ENCODE data around the gene TCL1A.
"Not testable (repeated sequence)": the region's sequence is repeated elsewhere in the genome, so short reads cannot be mapped to it uniquely, and the experiment has no call there.

DNA sequence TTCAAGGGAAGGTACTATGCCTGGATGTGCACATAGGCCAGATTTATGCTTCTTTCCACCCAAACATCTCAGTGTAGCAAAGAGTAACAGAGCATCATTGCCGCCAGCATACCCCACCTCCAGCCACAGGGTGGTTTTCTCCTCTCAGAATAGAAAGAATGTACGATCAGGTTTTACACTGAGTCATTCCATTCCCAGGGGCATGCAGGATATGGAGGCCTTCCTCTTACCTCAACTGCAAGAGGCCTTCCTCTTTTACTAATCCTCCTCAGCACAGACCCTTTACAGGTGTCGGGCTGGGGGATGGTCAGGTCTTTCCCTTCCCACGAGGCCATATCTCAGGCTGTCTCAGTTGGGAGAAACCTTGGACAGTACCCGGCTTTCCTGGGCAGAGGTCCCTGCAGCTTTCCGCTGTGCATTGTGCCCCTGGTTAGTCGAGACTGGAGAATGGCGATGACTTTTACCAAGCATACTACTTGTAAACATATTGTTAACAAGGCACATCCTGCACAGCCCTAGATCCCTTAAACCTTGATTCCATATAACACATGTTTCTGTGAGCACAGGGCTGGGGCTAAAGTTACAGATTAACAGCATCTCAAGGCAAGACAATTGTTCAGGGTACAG is 15.6 kb upstream of the TCL1A start:
- TF ChIP-seq, protein P1, sequence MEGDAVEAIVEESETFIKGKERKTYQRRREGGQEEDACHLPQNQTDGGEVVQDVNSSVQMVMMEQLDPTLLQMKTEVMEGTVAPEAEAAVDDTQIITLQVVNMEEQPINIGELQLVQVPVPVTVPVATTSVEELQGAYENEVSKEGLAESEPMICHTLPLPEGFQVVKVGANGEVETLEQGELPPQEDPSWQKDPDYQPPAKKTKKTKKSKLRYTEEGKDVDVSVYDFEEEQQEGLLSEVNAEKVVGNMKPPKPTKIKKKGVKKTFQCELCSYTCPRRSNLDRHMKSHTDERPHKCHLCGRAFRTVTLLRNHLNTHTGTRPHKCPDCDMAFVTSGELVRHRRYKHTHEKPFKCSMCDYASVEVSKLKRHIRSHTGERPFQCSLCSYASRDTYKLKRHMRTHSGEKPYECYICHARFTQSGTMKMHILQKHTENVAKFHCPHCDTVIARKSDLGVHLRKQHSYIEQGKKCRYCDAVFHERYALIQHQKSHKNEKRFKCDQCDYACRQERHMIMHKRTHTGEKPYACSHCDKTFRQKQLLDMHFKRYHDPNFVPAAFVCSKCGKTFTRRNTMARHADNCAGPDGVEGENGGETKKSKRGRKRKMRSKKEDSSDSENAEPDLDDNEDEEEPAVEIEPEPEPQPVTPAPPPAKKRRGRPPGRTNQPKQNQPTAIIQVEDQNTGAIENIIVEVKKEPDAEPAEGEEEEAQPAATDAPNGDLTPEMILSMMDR (IDR thresholded peaks at IDR 0.05; ENCODE audit: insufficient read depth, low read depth, low read length), result not testable (repeated sequence)
- TF ChIP-seq EZH2 (IDR thresholded peaks at IDR 0.05; ENCODE audit: insufficient read depth, low read length), result not testable (repeated sequence)

Measured in astrocyte (in vitro differentiated cells and primary cell).